Right ventricle myocardium superior (tissue), 1 donor: Measurements from ENCODE around the gene PRPF19. TPM values are rescaled to one million over a fixed set of nuclear protein-coding genes. Genes with fewer than 3 reads are reported as not detected.
A peak's percentile ranks its signal among the peaks of the same experiment; 100 is the strongest.

Source experiments
- ATAC-seq: fragments of 200-7000 bp; cut with Tn5 transposase; one replicate; pipeline ENCODE4 v1.9.1; 2020; ENCODE audit warnings: mild to moderate bottlenecking; ENCODE audit not compliant: poor library complexity
- DNase-seq: peaks from one replicate; pipeline ENCODE4 v3.0.0-alpha.2; 2020
- intact Hi-C: fragments of 100-400 bp; cut with DNase I; formaldehyde crosslinking; loops from one replicate; pipeline ENCODE4 v1.11.2; 2022
- total RNA-seq: library from RNA; stranded (reverse); fragmentation: NEBNext Ultra II Directional; extraction: Animal tissue kit (Norgen Biotek cat#: 25700); gene quantifications from one replicate; pipeline ENCODE4 v1.2.1, GENCODE V29; 2021
- donor health status: DM: no; HTN: yes; CAD: no; lungs with severe emphysema.

Gene PRPF19
- total RNA-seq, 1 donor from 2014 or later, result 34.0 TPM

DNA sequence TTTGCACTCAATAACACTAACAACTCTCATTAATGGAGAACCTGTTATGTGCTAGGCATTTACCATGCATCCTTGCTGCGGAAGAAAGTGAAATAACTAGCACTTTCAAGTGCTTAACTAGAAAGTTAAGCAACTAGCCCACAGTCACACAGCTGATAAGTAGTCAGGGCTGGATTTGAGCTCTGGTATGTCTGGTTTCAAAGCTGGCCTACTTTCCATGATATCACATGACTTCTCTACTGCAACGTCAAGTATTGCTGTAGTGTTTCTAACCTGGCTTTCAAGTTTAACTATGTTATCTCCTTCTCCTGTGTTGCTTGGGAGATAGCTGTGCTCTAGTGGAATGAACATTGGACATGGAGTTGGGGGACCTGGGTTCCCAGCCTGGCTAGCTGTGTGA is 33.5 kb upstream of the PRPF19 start:
- ATAC-seq (no peak), DNase-seq (no peak)
- intact Hi-C loops, result no loop called here

DNA sequence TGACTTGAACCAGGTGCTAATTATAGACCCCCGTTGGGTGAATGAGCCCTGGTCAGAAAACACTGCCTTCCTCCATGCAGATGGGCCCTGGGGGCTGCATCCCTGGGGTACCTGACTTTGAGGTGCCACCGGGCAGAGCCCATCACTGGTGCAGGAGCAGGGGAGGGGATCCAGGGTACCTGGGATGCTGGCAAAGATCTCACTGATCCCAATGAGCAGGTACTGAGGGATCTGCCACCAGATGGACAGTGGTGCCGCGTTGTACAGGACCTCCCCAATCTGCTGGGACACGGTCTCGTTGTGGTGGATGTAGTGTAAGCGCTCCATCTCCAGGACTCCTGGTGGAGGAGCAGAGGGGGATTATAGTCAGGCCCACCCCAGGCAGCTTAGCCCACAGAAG is 32.9 kb upstream of the PRPF19 start:
- ATAC-seq, result no peak
- DNase-seq, result no peak
- intact Hi-C loops, result no loop called here

DNA sequence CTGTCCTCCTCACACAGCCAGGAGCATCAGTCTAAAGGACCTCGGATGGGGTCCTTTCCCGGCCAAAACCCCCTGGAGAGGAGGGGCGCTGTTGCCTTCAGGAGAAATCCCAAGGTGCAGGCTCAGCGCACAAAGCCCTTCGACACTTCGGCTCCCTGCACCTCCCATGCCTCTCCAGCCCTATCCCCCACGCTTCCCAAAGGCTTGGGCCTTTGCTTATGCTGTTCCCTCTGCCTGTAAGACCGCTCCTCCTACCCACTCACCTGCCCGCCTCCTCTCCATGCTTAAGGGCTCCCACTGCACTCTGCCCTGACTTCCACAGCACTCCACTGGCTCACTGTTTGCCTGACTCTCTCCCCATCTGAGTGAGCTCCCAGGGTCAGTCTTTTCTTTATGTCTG is 32.1 kb upstream of the PRPF19 start:
- DNase-seq, result no peak
- intact Hi-C loops, result no loop called here

DNA sequence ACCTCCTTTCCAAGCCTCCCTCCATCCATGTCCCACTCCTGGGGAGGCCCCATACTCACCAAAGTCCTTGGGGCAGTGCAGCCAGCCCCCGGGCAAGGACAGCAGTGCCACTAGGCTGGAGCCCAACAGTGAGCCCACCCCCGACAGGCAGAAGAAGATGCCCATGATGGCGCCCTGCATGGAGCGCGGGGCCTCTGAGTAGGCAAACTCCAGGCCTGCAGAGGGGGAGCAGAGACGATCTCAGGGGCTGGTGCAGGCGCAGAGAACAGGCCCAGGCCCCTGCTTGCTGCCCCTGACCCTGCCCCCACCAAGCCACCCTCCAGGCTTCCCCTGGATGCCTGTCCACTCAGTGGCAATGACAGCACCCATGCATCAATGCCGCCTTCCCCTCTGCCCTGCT is 31.4 kb upstream of the PRPF19 start:
- ATAC-seq (no peak), DNase-seq (no peak)
- intact Hi-C loops, result no loop called here

More for the DNA sequence above, 32.1 kb upstream of the PRPF19 start:
- no peak for ATAC-seq

DNA sequence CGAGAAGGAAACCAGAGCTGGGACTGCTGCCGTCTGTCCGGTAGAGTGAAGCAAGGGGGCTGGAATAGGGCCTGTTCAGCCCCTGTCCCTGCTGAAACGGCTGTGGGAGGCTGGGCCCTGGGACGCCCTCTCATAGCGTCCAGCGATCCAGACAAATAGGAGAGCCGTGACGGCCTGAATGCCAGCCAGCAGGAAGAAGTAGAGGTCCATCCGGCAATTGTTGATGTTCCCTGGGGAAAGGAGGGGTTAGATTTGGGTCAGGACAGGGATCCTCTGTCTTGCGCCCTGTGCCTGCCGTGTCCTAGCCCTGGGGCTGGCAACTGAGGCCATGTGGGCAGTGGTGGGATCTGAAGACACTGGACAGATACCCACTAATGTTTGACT is 30.8 kb upstream of the PRPF19 start:
- intact Hi-C loops, result no loop called here
- no peak for DNase-seq
- peak; percentile 5 for ATAC-seq

DNA sequence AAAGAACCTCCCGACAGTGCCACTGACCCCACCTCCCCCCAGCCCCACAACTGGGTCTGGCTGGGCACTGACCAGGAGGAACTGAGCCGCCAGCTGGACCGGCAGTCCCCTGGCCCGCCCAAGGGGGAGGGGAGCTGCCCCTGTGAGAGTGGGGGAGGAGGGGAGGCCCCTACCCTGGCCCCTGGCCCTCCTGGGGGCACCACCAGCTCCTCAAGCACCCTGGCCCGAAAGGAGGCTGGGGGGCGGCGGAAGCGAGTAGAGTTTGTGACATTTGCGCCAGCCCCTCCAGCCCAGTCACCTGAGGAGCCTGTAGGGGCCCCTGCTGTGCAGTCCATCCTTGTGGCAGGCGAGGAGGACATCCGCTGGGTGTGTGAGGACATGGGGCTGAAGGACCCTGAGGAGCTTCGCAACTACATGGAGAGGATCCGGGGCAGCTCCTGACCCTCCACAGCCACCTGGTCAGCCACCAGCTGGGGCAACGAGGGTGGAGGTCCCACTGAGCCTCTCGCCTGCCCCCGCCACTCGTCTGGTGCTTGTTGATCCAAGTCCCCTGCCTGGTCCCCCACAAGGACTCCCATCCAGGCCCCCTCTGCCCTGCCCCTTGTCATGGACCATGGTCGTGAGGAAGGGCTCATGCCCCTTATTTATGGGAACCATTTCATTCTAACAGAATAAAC is 30.2 kb upstream of the PRPF19 start:
- no peak for ATAC-seq
- intact Hi-C loops, result no loop called here
- no peak for DNase-seq

DNA sequence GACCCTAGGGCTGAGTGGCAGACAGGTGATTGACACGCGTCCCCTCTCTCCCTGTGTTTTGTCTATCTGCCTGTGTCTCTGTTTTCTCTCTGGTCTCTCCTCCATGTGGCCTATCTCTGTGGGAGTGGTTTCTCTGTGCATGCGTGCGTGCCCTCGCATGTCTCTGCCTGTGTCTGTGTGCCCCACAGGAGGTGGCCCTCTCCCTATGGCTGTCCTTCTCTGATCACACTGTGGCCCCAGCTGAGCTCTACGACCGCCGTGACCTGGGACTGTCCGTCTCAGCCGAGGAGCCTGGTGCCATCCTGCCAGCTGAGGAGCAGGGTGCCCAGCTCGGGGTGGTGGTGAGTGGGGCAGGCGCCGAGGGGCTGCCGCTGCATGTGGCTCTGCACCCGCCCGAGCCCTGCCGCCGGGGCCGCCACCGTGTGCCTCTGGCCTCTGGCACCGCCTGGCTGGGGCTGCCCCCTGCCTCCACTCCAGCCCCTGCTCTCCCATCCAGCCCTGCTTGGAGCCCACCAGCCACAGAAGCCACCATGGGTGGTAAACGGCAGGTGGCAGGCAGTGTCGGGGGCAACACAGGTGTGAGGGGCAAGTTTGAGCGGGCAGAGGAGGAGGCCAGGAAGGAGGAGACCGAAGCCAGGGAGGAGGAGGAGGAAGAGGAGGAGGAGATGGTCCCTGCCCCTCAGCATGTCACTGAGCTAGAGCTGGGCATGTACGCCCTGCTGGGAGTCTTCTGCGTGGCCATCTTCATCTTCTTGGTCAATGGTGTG is 29.5 kb upstream of the PRPF19 start:
- DNase-seq, result no peak
- intact Hi-C loops, result no loop called here
- ATAC-seq, result no peak

DNA sequence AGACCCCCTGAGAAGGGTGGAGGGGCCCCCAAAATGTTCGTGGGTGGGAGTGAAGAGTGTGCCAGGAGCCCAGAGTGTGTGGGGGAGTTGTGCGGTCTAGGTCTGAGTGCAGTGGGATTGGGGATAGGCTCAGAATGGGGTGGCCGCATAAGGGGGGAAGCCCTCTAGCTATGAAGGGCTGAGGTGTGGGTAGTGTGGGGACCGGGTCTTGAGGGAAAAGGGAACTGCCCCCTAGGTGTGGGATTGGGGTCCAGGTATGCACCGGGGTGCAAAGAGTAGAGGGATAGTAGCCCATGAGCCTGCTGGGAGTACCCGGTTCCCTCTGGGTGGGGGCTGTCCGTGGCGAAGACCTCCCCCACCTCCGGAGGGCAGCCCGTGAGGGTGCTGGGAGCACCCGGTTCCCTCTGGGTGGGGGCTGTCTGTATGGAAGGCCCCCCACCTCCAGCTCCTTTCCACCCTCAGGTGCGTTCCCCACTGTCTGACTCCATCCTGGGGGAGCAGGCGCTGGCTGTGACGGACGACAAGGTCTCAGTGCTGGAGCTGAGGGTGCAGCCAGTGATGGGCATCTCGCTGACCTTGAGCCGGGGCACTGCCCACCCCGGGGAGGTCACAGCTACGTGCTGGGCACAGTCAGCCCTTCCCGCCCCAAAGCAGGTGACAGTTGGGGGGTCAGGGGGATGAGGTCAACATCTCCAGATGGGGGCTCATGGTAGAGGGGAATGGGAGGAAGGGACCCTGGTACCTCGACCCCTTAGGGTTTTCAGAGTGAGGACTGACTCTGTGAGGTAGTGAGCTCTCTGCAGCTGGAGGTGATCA is 28.6 kb upstream of the PRPF19 start:
- intact Hi-C loops, result no loop called here
- ATAC-seq (no peak), DNase-seq (no peak)

DNA sequence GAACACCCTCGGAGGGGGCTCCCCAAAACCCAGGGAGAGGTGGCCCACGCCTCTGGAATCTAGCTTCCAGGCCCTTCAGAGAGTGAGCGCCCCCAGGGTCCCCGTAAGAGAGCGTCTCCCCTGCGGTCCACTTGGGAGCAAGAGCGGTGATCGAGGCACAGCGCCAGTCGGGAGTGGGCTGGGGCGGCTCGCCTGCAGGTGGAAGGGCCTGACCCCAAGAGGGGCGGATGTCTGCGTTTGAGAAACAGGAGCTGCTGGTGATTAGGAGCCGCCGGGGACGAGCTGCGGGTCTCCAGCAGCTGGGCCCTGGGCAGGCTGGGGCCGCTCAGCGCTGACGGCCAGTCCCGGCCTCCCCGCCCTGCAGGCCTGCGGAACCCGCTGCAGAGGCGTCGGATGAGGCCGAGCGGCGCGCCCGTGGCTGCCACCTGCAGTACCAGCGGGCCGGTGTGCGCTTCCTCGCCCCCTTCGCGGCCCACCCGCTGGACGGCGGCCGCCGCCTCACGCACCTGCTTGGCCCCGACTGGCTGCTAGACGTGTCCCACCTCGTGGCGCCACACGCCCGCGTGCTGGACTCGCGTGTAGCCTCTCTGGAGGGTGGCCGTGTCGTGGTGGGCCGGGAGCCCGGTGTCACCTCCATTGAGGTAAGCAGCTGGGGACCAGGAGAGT is 27.9 kb upstream of the PRPF19 start:
- DNase-seq (no peak), ATAC-seq (no peak)
- intact Hi-C loops, result no loop called here

DNA sequence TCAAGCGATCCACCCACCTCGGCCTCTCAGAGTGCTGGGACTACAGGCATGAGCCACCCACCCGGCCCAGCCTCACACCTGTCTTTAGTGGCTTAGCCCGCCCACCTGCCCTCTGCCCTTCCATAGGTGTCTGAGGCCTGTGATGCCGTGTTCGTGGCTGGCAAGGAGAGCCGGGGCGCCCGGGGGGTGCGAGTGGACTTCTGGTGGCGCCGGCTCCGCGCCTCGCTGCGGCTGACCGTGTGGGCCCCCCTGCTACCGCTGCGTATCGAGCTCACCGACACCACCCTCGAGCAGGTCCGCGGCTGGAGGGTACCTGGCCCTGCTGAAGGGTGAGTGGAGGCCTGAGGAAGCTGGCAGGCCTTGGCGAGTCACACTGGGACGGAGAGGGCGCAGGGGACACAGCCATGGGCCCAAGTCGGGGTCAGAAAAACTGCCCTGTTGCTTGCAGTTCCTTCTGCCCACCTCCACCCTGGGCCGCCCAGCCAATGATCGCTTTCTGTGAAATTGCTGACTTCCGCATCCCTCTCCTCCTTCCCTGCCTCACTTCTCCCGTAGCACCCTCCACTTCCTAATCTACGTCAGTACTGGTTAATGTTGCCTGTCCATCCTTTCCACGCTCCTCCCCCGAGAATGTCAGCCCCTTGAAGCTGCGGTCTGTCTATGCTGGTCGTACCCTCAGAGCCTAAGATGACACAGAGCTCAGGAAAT is 27.2 kb upstream of the PRPF19 start:
- DNase-seq (no peak), ATAC-seq (no peak)

DNA sequence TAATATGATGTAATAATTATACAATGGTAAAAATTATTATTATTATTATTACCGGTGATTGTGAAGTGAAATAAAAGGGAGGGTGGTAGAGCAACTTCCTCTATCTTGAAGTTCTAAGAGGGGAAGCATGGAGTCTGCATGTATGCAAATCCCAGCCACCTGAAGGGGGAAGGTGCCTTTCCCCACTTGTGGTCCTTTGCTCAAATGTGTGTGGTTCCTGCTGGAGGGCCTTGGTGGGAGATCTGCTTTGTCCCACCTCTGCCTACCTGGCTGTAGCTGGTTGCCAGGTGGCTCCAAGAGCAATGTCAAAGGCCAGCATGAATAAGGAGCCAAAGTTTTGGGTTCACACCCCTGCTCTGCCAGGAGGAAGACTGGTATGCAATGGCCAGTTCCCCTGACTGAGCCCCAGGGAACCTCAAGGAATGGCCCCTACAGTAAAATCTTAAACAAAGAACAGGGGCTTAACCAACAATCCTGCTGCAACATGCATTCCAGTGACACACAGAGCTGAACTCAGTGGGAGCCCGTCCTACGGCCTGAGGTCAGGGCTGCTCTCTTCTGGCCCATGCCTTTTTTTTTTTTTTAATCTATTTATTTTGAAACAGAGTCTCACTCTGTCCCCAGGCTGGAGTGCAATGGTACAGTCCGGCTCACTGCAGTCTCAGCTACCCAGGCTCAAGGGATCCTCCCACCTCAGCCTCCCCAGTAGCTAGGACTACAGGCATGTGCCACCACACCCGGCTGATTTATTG is 26.4 kb upstream of the PRPF19 start:
- DNase-seq (no peak), ATAC-seq (no peak)
- intact Hi-C loops, result no loop called here

More for the DNA sequence above, 27.2 kb upstream of the PRPF19 start:
- intact Hi-C loops, result no loop called here

DNA sequence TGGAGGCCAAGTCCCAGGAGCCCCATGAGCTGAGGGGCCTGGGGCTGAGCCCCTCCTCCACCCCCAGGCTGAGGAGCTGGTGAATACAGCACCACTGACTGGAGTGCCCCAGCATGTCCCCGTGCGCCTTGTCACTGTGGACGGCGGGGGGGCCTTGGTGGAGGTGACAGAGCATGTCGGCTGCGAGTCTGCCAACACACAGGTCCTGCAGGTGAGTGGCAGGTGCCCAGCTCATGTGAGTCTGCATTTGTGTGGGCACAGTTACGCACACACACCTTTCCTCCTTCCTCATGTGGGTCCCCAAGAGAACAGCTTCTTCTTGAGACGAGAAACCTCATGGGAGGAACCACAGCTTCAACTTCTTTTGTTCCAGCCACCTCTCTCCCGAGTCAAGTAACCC is 25.5 kb upstream of the PRPF19 start:
- ATAC-seq (no peak), DNase-seq (no peak)
- intact Hi-C loops, result no loop called here

DNA sequence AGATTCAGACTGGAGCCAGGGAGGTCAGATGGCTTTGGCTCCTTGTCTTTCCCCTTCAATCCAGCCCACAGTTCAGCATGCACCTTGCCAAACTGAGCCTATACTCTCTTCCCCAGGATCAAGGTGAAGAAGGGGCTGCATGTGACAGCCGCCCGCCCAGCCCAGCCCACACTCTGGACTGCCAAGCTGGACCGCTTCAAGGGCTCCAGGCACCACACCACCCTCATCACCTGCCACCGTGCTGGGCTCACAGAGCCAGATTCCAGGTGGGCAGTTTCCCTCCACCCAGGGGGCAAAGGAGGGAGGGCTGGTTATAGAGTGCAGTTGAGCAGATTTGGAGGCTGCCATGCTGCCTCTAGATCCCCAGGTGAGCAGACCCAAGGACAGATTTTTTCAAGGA is 24.0 kb upstream of the PRPF19 start:
- ATAC-seq, result no peak
- intact Hi-C loops, result no loop called here
- no peak for DNase-seq

DNA sequence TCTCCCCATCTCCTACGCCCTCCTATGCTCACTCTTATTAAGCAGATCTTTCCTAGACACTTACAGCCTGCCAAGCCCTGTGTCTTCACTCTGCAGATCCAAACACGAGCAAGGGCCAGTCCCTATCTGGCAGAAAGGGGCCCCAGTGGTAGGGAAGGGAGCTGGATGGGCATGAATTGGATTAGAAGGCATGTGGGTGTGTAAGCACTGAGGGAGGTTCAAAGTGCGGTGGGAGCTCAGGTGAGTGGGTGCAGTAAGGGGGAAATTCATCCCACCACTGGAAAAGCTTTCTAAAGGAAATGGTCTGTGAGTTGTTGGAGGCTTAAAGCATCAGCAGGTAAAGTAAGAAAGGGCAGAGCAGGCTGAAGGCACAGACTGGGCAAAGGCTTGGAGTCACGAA is 23.4 kb upstream of the PRPF19 start:
- DNase-seq, result no peak
- intact Hi-C loops, result no loop called here
- ATAC-seq, result no peak

DNA sequence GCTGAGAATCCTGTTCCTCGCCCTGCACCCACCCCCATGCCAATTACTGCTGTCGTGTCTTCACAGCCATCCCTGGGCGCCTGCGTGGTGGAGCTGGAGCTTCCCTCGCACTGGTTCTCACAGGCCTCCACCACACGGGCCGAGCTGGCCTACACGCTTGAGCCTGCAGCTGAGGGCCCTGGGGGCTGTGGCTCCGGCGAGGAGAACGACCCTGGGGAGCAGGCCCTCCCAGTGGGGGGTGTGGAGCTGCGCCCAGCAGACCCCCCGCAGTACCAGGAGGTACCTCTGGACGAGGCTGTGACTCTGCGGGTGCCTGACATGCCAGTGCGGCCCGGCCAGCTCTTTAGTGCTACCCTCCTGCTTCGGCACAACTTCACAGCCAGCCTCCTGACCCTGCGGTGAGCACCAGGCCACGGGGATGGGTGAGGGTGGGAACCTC is 22.2 kb upstream of the PRPF19 start:
- DNase-seq, result no peak
- intact Hi-C loops, result no loop called here
- ATAC-seq, result no peak

DNA sequence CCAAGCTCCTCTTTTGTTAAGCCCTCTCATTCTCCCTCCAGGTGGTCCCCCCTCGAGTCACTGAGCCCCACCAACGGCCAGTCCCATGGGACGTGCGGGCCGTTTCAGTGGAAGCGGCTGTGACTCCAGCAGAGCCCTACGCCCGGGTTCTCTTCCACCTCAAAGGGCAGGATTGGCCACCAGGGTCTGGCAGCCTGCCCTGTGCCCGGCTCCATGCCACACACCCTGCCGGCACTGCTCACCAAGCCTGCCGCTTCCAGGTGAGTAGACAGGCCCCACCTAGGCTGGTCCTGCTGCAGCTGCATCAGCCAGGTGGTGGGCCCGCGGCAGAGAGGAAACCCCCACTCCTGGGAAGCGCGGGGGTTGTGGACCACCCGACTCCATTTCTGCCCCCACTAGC is 21.2 kb upstream of the PRPF19 start:
- no peak for DNase-seq
- intact Hi-C loops, result no loop called here

DNA sequence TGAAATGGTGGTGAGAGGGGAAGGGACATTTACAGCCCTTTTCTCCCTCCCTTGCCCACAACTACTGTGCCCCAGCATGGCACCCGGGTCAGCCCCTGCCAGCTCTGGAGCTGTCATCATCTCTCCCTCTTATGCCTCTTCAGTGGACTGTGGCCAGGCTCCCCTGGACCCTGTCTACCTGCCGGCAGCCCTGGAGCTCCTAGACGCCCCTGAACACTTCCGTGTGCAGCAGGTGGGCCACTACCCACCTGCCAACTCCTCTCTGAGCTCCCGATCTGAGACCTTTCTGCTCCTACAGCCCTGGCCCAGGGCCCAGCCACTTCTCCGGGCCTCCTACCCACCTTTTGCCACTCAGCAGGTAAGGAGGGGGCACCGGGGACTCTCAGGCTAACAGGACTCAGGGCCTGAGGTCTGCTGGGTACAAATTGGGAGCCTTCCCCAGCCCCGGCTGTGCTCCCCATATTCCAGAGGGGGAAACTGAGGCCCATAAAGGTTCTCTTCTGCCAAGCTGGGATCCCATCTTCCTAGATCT is 20.7 kb upstream of the PRPF19 start:
- ATAC-seq (no peak), DNase-seq (no peak)
- intact Hi-C loops, result no loop called here

More for the DNA sequence above, 21.2 kb upstream of the PRPF19 start:
- no peak for ATAC-seq

DNA sequence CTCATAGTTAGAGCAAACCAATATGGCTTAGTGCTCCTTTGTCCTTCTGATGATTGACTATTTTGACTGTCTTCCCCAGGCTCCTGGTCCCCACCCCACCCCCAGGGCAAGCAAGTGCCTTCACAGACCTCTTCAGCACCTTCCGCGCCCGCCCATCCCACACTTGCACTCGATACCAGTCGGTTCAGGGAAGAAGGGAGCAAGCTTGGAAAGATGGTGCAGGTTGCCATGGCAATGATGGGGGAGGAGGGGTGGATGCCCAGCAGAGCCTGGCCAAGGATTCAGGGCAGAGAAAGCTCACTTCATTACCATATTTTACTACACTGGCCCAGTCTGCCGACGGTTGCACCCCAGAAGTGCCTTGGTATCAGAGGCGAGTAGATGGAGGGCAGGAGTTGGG is 20.1 kb upstream of the PRPF19 start:
- DNase-seq (no peak), ATAC-seq (no peak)
- intact Hi-C loops, result no loop called here
